ENCODE data around the gene TMSB15A. TPM values are rescaled to one million over a fixed set of nuclear protein-coding genes. Genes with fewer than 3 reads are reported as not detected.
"Not testable (repeated sequence)": the region's sequence is repeated elsewhere in the genome, so short reads cannot be mapped to it uniquely, and the experiment has no call there.

The TMSB15A gene
- total RNA-seq, 2 experiments from 2014 or later: 0.54 TPM; not detected in 1

GRCh38 chrX:102546828-102547493, 30.4 kb upstream of the TMSB15A start:
- peak overlapping the region; percentile 42 for H3K27ac Mint-ChIP-seq
- H3K9me3 Mint-ChIP-seq: no peaks in the 10 kb centered on the region
- peak overlapping the region; percentile 68 for H3K4me3 Mint-ChIP-seq
- CTCF ChIA-PET: no interaction called here
- POLR2A ChIA-PET: no interaction called here
- no peaks in the 10 kb centered on the region for H3K4me1 Mint-ChIP-seq (ENCODE audit: low read depth)
- no peaks in the 10 kb centered on the region for H3K36me3 Mint-ChIP-seq (ENCODE audit: low read depth)
- DNase-seq (peak; percentile 17), ATAC-seq (no peak)
- H3K27me3 Mint-ChIP-seq: peaks cover 2% of the 10 kb centered on the region
- intact Hi-C loops (cut with micrococcal nuclease): no loop called here
- TF ChIP-seq CTCF (IDR thresholded peaks at IDR 0.05): no peak

- H3K4me3 Mint-ChIP-seq; DNase-seq; CTCF ChIA-PET; H3K9me3 Mint-ChIP-seq; H3K27ac Mint-ChIP-seq; H3K36me3 Mint-ChIP-seq (ENCODE audit: low read depth); POLR2A ChIA-PET; intact Hi-C loops (cut with micrococcal nuclease); H3K4me1 Mint-ChIP-seq (ENCODE audit: low read depth); H3K27me3 Mint-ChIP-seq; ATAC-seq: not testable (repeated sequence)
Measured at GRCh38 chrX:102546175-102546574, 29.6 kb upstream of the TMSB15A start.

GRCh38 chrX:102535958-102536357, 19.4 kb upstream of the TMSB15A start:
- POLR2A ChIA-PET: no interaction called here
- CTCF ChIA-PET: no interaction called here
- no peak for TF ChIP-seq CTCF (IDR thresholded peaks at IDR 0.05)
- no peaks in the 10 kb centered on the region for H3K4me1 Mint-ChIP-seq (ENCODE audit: low read depth)
- DNase-seq (no peak), ATAC-seq (no peak)
- H3K36me3 Mint-ChIP-seq (ENCODE audit: low read depth): no peaks in the 10 kb centered on the region
- H3K27ac Mint-ChIP-seq: no peak overlapping the region
- peaks cover 1% of the 10 kb centered on the region for H3K9me3 Mint-ChIP-seq
- intact Hi-C loops (cut with micrococcal nuclease): no loop called here
- H3K4me3 Mint-ChIP-seq: no peak overlapping the region
- H3K27me3 Mint-ChIP-seq: peaks cover 7% of the 10 kb centered on the region

GRCh38 chrX:102517326-102517725, 787 bp upstream of the TMSB15A start:
- DNase-seq (no peak), ATAC-seq (no peak)
- TF ChIP-seq CTCF (IDR thresholded peaks at IDR 0.05): peak; percentile 29
- intact Hi-C loops (cut with micrococcal nuclease): no loop called here
- Mint-ChIP-seq H3K36me3 (ENCODE audit: low read depth) (no peaks in the 10 kb centered on the region), H3K4me1 (ENCODE audit: low read depth) (peaks cover 3% of the 10 kb centered on the region), H3K9me3 (no peaks in the 10 kb centered on the region), H3K4me3 (no peak overlapping the region), H3K27me3 (peaks cover 27% of the 10 kb centered on the region), H3K27ac (no peak overlapping the region)
- ChIA-PET CTCF (no interaction called here), POLR2A (no interaction called here)

- intact Hi-C loops (cut with micrococcal nuclease): no loop called here
- TF ChIP-seq CTCF (IDR thresholded peaks at IDR 0.05): no peak
- H3K36me3 Mint-ChIP-seq (ENCODE audit: low read depth): no peaks in the 10 kb centered on the region
- no peaks in the 10 kb centered on the region for H3K9me3 Mint-ChIP-seq
- ATAC-seq (no peak), DNase-seq (no peak)
- H3K4me3 Mint-ChIP-seq: no peak overlapping the region
- no peak overlapping the region for H3K27ac Mint-ChIP-seq
- H3K4me1 Mint-ChIP-seq (ENCODE audit: low read depth): peaks cover 3% of the 10 kb centered on the region
- POLR2A ChIA-PET: no interaction called here
- CTCF ChIA-PET: no interaction called here
- H3K27me3 Mint-ChIP-seq: peaks cover 29% of the 10 kb centered on the region
Measured at GRCh38 chrX:102514536-102514935, 2.0 kb downstream of the TMSB15A start.

- H3K36me3 Mint-ChIP-seq (ENCODE audit: low read depth): no peaks in the 10 kb centered on the region
- H3K4me1 Mint-ChIP-seq (ENCODE audit: low read depth): no peaks in the 10 kb centered on the region
- H3K4me3 Mint-ChIP-seq: no peak overlapping the region
- ChIA-PET CTCF (no interaction called here), POLR2A (no interaction called here)
- H3K27ac Mint-ChIP-seq: no peak overlapping the region
- H3K9me3 Mint-ChIP-seq: no peaks in the 10 kb centered on the region
- no peak for ATAC-seq
- no peaks in the 10 kb centered on the region for H3K27me3 Mint-ChIP-seq
- intact Hi-C loops (cut with micrococcal nuclease): no loop called here
- no peak for TF ChIP-seq CTCF (IDR thresholded peaks at IDR 0.05)
- DNase-seq: no peak
Measured at GRCh38 chrX:102498732-102499131, 17.8 kb downstream of the TMSB15A start.
